Lung (tissue), 12 donors: ENCODE results near the gene MIOX. TPM values are rescaled to one million over a fixed set of nuclear protein-coding genes. Genes with fewer than 3 reads are reported as not detected.

Experiments used
- ATAC-seq: fragments of 200-7000 bp; cut with Tn5 transposase; one replicate; pipeline ENCODE4 v1.9.1; 2020; ENCODE audit warnings: moderate number of reproducible peaks; ENCODE audit not compliant: insufficient read depth, low FRiP score
- DNase-seq, 3 donors: peaks; one replicate each; pipeline ENCODE4 v3.0.0-alpha.2; 2013 to 2017
- H3K27ac ChIP-seq, 2 donors: one replicate each; pipeline ENCODE4 v1.5.1; 2013; ENCODE audit warnings: mild to moderate bottlenecking in 2 of 2, moderate library complexity in 2 of 2, control low read depth in 1 of 2, inconsistent platforms in 1 of 2, low read depth in 1 of 2, low read length in 1 of 2
- H3K27me3 ChIP-seq, 3 donors: one replicate each; pipeline ENCODE4 v1.5.1; 2013; ENCODE audit warnings: low read length in 2 of 3; ENCODE audit not compliant: control insufficient read depth in 3 of 3, insufficient read depth in 3 of 3
- H3K36me3 ChIP-seq, 4 donors: one replicate each; pipeline ENCODE4 v1.5.1; 2013; ENCODE audit warnings: low read length in 4 of 4, mild to moderate bottlenecking in 1 of 4, moderate library complexity in 1 of 4; ENCODE audit not compliant: control insufficient read depth in 4 of 4, insufficient read depth in 4 of 4
- H3K4me1 ChIP-seq, 5 donors: one replicate each; pipeline ENCODE4 v1.5.1; 2013; ENCODE audit warnings: low read length in 5 of 5, mild to moderate bottlenecking in 2 of 5, moderate library complexity in 1 of 5; ENCODE audit not compliant: control insufficient read depth in 5 of 5, insufficient read depth in 5 of 5
- H3K4me3 ChIP-seq: one replicate; pipeline ENCODE4 v1.5.1; 2013; ENCODE audit warnings: mild to moderate bottlenecking, control low read depth, moderate library complexity
- H3K9ac ChIP-seq, 2 donors: one replicate each; pipeline ENCODE4 v1.5.1; 2013; ENCODE audit warnings: low read length in 2 of 2, control low read depth in 1 of 2; ENCODE audit not compliant: insufficient read depth in 1 of 2
- H3K9me3 ChIP-seq, 4 donors: one replicate each; pipeline ENCODE4 v1.5.1; 2013; ENCODE audit warnings: low read length in 3 of 4, mild to moderate bottlenecking in 1 of 4, moderate library complexity in 1 of 4; ENCODE audit not compliant: control insufficient read depth in 4 of 4, insufficient read depth in 3 of 4
- WGBS, 2 donors: extraction: QIAGEN DNeasy Blood & Tissue Kit; methylation state at CpG; one replicate each; pipeline ENCODE4 v1.1.7; 2013; 5-methylcytosine and 5-hydroxymethylcytosine counted together
- polyA plus RNA-seq, 2 donors: library from polyadenylated mRNA; stranded (reverse); fragments of 200-250 nt; gene quantifications; one replicate each; pipeline ENCODE4 v1.2.1, GENCODE V29; 2013
- total RNA-seq, 2 donors: library from RNA; depleted of rRNA in 1 of 2; stranded (reverse); fragments of >200 nt in 1 of 2; gene quantifications; one replicate each; pipeline ENCODE4 v1.2.1, GENCODE V29; 2014 to 2021
- TF ChIP-seq, protein P1 (sequence below): IDR thresholded peaks from 2 replicates; pipeline ENCODE4 v1.5.1; 2012; ENCODE audit warnings: mild to moderate bottlenecking; ENCODE audit errors: control extremely low read depth, extremely low read depth
- donor health status: control.
- donor health status: control.
- donor health status: Bipolar disorder and iron deficiency.
- donor health status: healthy.
- donor health status: DM: yes; HTN: yes; CAD: no.

Gene MIOX
- total and polyA plus RNA-seq, 4 donors, result 0.08 TPM; not detected in 3

DNA sequence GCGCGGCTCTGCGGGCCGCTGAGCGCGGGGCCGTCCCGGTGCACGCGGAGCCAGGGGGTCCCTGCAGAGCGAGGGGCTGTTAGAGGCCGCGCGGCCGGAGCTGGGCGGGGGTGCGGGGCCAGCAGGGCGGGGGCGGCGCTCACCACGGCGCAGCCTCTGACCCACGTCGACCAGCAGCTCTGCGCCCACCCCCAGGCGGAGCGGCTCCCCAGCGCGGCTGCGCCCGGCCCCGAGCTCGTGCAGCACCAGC is 39.1 kb downstream of the MIOX start:
- H3K27me3 ChIP-seq, result peaks cover 0 to 15% (median 2%) of the 10 kb centered on the region in 3 donors
- TF ChIP-seq, protein P1, sequence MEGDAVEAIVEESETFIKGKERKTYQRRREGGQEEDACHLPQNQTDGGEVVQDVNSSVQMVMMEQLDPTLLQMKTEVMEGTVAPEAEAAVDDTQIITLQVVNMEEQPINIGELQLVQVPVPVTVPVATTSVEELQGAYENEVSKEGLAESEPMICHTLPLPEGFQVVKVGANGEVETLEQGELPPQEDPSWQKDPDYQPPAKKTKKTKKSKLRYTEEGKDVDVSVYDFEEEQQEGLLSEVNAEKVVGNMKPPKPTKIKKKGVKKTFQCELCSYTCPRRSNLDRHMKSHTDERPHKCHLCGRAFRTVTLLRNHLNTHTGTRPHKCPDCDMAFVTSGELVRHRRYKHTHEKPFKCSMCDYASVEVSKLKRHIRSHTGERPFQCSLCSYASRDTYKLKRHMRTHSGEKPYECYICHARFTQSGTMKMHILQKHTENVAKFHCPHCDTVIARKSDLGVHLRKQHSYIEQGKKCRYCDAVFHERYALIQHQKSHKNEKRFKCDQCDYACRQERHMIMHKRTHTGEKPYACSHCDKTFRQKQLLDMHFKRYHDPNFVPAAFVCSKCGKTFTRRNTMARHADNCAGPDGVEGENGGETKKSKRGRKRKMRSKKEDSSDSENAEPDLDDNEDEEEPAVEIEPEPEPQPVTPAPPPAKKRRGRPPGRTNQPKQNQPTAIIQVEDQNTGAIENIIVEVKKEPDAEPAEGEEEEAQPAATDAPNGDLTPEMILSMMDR, result no peak
- 0 to 1% methylated on average over 22 to 33 of the region's 33 CpGs for WGBS, 2 donors
- peaks cover 0 to 29% (median 8%) of the 10 kb centered on the region in 5 donors for H3K4me1 ChIP-seq
- H3K36me3 ChIP-seq, result peaks cover 0 to 30% (median 17%) of the 10 kb centered on the region in 4 donors
- peak overlapping the region; percentile 75 to 95 for H3K27ac ChIP-seq
- no peak overlapping the region for H3K9ac ChIP-seq
- H3K4me3 ChIP-seq, result peak overlapping the region; percentile 55
- ATAC-seq (peak; percentile 5), DNase-seq (no peak)
- H3K9me3 ChIP-seq, result no peaks in the 10 kb centered on the region

DNA sequence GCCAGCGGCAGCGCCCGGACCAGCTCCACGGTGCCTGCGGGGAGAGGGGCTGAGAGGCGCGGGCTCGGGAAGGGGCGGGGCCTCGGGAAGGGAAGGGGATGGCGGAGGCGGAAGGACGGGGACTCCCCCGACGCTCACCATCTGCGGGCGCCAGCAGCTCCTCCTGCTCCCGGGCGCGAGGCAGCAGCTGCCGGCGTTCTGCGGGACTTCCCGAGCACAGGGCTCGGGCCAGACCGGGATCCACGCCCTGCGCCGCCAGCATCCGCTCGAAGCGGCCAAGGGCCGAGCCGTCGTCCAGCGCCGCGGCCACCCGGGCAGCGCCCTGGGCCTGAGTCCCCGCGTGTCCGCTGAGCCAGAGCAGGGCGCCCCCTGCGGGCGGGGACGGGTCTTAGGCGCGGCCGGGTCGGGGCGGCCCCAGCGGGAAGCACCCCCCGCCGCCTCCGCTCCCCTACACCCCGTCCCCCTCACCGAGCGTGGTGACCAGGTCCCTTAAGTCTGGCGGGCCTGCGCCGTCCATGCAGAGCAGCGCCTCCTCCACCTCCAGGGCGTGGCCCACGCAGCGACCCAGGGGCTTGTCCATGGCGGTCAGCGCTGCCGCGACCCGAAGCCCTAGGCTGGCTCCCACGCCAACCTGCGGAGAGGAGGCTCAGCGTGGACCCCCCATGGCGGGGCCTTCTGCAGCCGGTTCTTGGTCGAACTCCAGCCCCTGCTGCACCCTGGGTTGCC is 39.6 kb downstream of the MIOX start:
- peaks cover 0 to 27% (median 15%) of the 10 kb centered on the region in 4 donors for H3K36me3 ChIP-seq
- H3K27me3 ChIP-seq, result peaks cover 0 to 20% (median 7%) of the 10 kb centered on the region in 3 donors
- peak overlapping the region; percentile 55 for H3K4me3 ChIP-seq
- peaks cover 0 to 33% (median 13%) of the 10 kb centered on the region in 5 donors for H3K4me1 ChIP-seq
- TF ChIP-seq, protein P1, result peak; percentile 33
- no peak overlapping the region for H3K9ac ChIP-seq
- H3K9me3 ChIP-seq, result no peaks in the 10 kb centered on the region
- 1% methylated on average over 47 to 77 of the region's 77 CpGs for WGBS, 2 donors
- peak overlapping the region; percentile 75 to 95 for H3K27ac ChIP-seq
- DNase-seq (peak; percentile 86 to 89 (median 88)), ATAC-seq (peak; percentile 29)

DNA sequence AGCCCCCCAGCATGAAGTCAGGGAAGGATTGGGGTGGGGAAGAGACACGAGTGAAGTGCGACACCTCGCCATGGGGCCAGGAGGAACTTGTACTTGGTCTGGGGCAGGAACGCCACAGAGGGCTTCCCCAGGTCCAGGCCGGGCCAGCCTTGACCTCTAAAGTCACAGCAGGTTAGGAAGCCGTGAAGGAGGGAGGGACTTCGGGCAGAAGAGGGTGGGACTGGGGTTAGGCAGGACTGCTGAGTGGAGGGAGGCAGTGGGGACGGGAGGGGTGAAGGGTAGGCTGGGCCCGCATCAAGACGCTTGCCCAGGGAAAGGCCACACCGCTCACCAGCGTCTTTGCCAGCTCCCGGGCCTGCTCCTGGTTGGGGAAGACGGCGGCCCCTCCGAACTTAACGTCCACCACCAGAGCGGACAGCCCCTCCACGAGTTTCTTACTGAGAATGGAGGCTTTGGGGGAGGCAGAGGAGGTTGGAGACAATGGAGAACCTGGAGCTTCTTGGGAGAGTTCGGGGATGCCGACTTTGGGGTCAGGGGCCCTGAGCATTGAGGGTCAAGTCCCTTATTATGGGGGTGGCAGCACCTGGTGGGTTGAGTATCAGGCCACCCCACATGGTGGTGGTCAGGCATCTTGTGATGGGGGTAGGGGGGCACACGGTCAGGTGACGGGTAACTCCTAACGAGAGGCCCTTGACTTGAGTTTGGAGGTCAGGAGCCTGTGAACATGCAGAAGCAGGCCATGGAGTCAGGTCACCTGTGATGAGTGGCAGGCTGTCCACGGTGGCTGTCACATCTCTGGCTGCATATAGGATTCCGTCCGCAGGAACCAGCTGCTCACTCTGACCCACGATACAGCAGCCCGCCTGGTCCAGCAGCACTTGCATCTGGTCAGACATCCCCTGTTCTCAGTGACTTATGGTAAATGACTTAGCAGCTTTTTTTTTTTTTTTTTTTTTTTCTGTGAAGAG is 40.5 kb downstream of the MIOX start:
- TF ChIP-seq, protein P1, result no peak
- Histone ChIP-seq H3K27ac (peak overlapping the region; percentile 75 to 95), H3K4me1 (peaks cover 0 to 40% (median 21%) of the 10 kb centered on the region in 5 donors), H3K27me3 (peaks cover 0 to 21% (median 7%) of the 10 kb centered on the region in 3 donors), H3K9me3 (no peaks in the 10 kb centered on the region), H3K9ac (no peak overlapping the region), H3K4me3 (peak overlapping the region; percentile 55), H3K36me3 (peaks cover 0 to 19% (median 11%) of the 10 kb centered on the region in 4 donors)
- 36 to 39% methylated on average over 29 of the region's 29 CpGs for WGBS, 2 donors
- no peak for ATAC-seq
- peak in 1 of 3 donors; percentile 14 for DNase-seq
